Upper lobe of left lung (tissue), 6 donors: ENCODE results near the gene THAP5. TPM values are rescaled to one million over a fixed set of nuclear protein-coding genes. Genes with fewer than 3 reads are reported as not detected.

ENCODE experiments used
- ATAC-seq, 2 donors: fragments of 200-7000 bp; cut with Tn5 transposase; one replicate each; pipeline ENCODE4 v1.9.1; 2022; ENCODE audit warnings: mild to moderate bottlenecking in 2 of 2, moderate library complexity in 2 of 2; ENCODE audit not compliant: low FRiP score in 2 of 2
- DNase-seq, 2 donors: peaks; one replicate each; pipeline ENCODE4 v3.0.0-alpha.2; 2019 to 2020
- H3K27ac ChIP-seq, 4 donors: fragments of 200-600 bp; sonication (generic); one replicate each; pipeline ENCODE4 v1.5.1; 2016 to 2019
- H3K27me3 ChIP-seq, 4 donors: fragments of 200-600 bp; sonication (generic); one replicate each; pipeline ENCODE4 v1.5.1; 2017 to 2019
- H3K36me3 ChIP-seq, 4 donors: fragments of 200-600 bp; sonication (generic); one replicate each; pipeline ENCODE4 v1.5.1; 2016 to 2019
- H3K4me1 ChIP-seq, 4 donors: fragments of 200-600 bp; sonication (generic); one replicate each; pipeline ENCODE4 v1.5.1; 2018 to 2019
- H3K4me3 ChIP-seq, 4 donors: fragments of 200-600 bp; sonication (generic); one replicate each; pipeline ENCODE4 v1.5.1; 2017 to 2019; ENCODE audit warnings: mild to moderate bottlenecking in 2 of 4, moderate library complexity in 1 of 4
- H3K9me3 ChIP-seq, 4 donors: fragments of 200-600 bp; sonication (generic); one replicate each; pipeline ENCODE4 v1.5.1; 2018 to 2019
- CTCF ChIP-seq, 6 experiments: fragments of 450-650 bp in 4 of 6; fragments of 200-600 bp in 2 of 6; sonication (generic) in 2 of 6; IDR thresholded peaks; one replicate each; pipeline ENCODE4 v1.5.1; 2016 to 2019; ENCODE audit warnings: antibody characterized with exemption in 6 of 6
- EP300 ChIP-seq, 4 donors: sonication (generic); formaldehyde crosslinking; IDR thresholded peaks; one replicate each; pipeline ENCODE4 v1.5.1; 2017; ENCODE audit warnings: antibody characterized with exemption in 4 of 4, control low read depth in 2 of 4
- POLR2A ChIP-seq, 4 donors: fragments of 450-650 bp; IDR thresholded peaks; one replicate each; pipeline ENCODE4 v1.5.1; 2016 to 2017; ENCODE audit warnings: antibody characterized with exemption in 4 of 4, mild to moderate bottlenecking in 2 of 4
- POLR2AphosphoS5 ChIP-seq, 2 donors: sonication (generic); formaldehyde crosslinking; IDR thresholded peaks; one replicate each; pipeline ENCODE4 v1.5.1; 2017; ENCODE audit warnings: antibody characterized with exemption in 2 of 2
- WGBS, 2 donors: methylation state at CpG; one replicate each; pipeline ENCODE4 v1.1.5; 2017 to 2018; 5-methylcytosine and 5-hydroxymethylcytosine counted together
- total RNA-seq, 6 donors: library from RNA; depleted of rRNA in 4 of 6; stranded (reverse); fragments of >200 nt in 4 of 6; gene quantifications; one replicate each; pipeline versions ENCODE4 v1.1.0 to v1.2.1, GENCODE V29; 2016 to 2021
- donor health status: DM: no; HTN: no; CAD: no; lungs with moderate emphysema.
- donor health status: DM: no; HTN: yes; CAD: no; lungs with severe emphysema.

Gene THAP5
- total RNA-seq = 10 to 100 TPM in 5 of 6 donors, 1 to 10 TPM in 1; 8.2 to 32.9 (median 19.8) TPM

- peak in 3 of 6 experiments; percentile 6 to 32 (median 12) for TF ChIP-seq CTCF (IDR thresholded peaks at IDR 0.05)
- peak; percentile 74 to 99 (median 96) for TF ChIP-seq POLR2A (IDR thresholded peaks at IDR 0.05)
- TF ChIP-seq EP300 (IDR thresholded peaks at IDR 0.05) = peak in 2 of 4 donors; percentile 7 to 86
- TF ChIP-seq POLR2AphosphoS5 (IDR thresholded peaks at IDR 0.05) = peak; percentile 98 to 99
- Histone ChIP-seq H3K4me1 (peaks cover 25 to 43% (median 33%) of the 10 kb centered on the region in 4 donors), H3K4me3 (peak within 1 kb of the TSS; percentile 67 to 88 (median 77)), H3K9me3 (no peaks in the 10 kb centered on the region), H3K27ac (peak within 1 kb of the TSS; percentile 97 to 99 (median 99)), H3K27me3 (no peaks in the 10 kb centered on the region), H3K36me3 (peaks cover 0 to 35% (median 2%) of the 10 kb centered on the region in 4 donors)
- ATAC-seq (peak; percentile 98 to 99), DNase-seq (peak; percentile 96 to 99)
- WGBS, 2 donors = 0 to 1% methylated on average over 17 to 52 of the region's 65 CpGs
Measured at GRCh38 chr7:108569381-108570145, at the start of gene THAP5, which contains the start of gene DNAJB9. TSS of gene THAP5 (minus strand) at chr7:108569706. CDS start at chr7:108569569, 137 bp downstream. TSS of gene DNAJB9 (plus strand) at chr7:108569874. CDS start at chr7:108571727, 1,853 bp downstream.

GRCh38 chr7:108618056-108618455 lies 48.5 kb upstream of the THAP5 start:
- WGBS, 2 donors = 76 to 88% methylated on average over 3 of the region's 3 CpGs
- no peak for DNase-seq
- TF ChIP-seq POLR2AphosphoS5 (IDR thresholded peaks at IDR 0.05) = no peak
- no peak for TF ChIP-seq POLR2A (IDR thresholded peaks at IDR 0.05)
- TF ChIP-seq EP300 (IDR thresholded peaks at IDR 0.05) = no peak
- no peak for TF ChIP-seq CTCF (IDR thresholded peaks at IDR 0.05)

GRCh38 chr7:108614896-108615295 lies 45.4 kb upstream of the THAP5 start:
- Histone ChIP-seq H3K27ac (no peak overlapping the region), H3K4me1 (no peaks in the 10 kb centered on the region), H3K27me3 (no peaks in the 10 kb centered on the region), H3K4me3 (no peak overlapping the region), H3K9me3 (no peaks in the 10 kb centered on the region), H3K36me3 (no peaks in the 10 kb centered on the region)
- ATAC-seq (no peak), DNase-seq (no peak)
- WGBS, 2 donors = 84% methylated on average over 3 of the region's 3 CpGs
- TF ChIP-seq POLR2AphosphoS5 (IDR thresholded peaks at IDR 0.05) = no peak
- no peak for TF ChIP-seq EP300 (IDR thresholded peaks at IDR 0.05)
- no peak for TF ChIP-seq CTCF (IDR thresholded peaks at IDR 0.05)
- no peak for TF ChIP-seq POLR2A (IDR thresholded peaks at IDR 0.05)

More at GRCh38 chr7:108618056-108618455, 48.5 kb upstream of the THAP5 start:
- Histone ChIP-seq H3K4me1 (no peaks in the 10 kb centered on the region), H3K27me3 (no peaks in the 10 kb centered on the region), H3K9me3 (no peaks in the 10 kb centered on the region), H3K36me3 (no peaks in the 10 kb centered on the region), H3K27ac (no peak overlapping the region), H3K4me3 (no peak overlapping the region)
- ATAC-seq = no peak

- H3K27me3 ChIP-seq = no peaks in the 10 kb centered on the region
- no peak overlapping the region for H3K4me3 ChIP-seq
- no peaks in the 10 kb centered on the region for H3K4me1 ChIP-seq
- no peaks in the 10 kb centered on the region for H3K36me3 ChIP-seq
- TF ChIP-seq POLR2A (IDR thresholded peaks at IDR 0.05) = no peak
- no peak for TF ChIP-seq EP300 (IDR thresholded peaks at IDR 0.05)
- TF ChIP-seq CTCF (IDR thresholded peaks at IDR 0.05) = no peak
- no peak for TF ChIP-seq POLR2AphosphoS5 (IDR thresholded peaks at IDR 0.05)
- 79 to 81% methylated on average over 4 of the region's 4 CpGs for WGBS, 2 donors
- ATAC-seq (no peak), DNase-seq (no peak)
- no peak overlapping the region for H3K27ac ChIP-seq
- H3K9me3 ChIP-seq = no peaks in the 10 kb centered on the region
Measured at GRCh38 chr7:108613949-108614381, 44.5 kb upstream of the THAP5 start.
